Sigmoid colon (tissue), 4 donors: ENCODE data around the gene DMRT2.

Source experiments
- EP300 ChIP-seq, 4 donors: sonication (generic); formaldehyde crosslinking; IDR thresholded peaks; one replicate each; pipeline ENCODE4 v1.6.1; 2017; ENCODE audit warnings: antibody characterized with exemption in 4 of 4
- POLR2A ChIP-seq, 2 donors: fragments of 450-650 bp; IDR thresholded peaks; one replicate each; pipeline ENCODE4 v1.6.1; 2016; ENCODE audit warnings: antibody characterized with exemption in 2 of 2, mild to moderate bottlenecking in 2 of 2, moderate library complexity in 2 of 2
- POLR2AphosphoS5 ChIP-seq, 4 donors: sonication (generic); formaldehyde crosslinking; IDR thresholded peaks; one replicate each; pipeline ENCODE4 v1.6.1; 2017; ENCODE audit warnings: antibody characterized with exemption in 4 of 4
- TF ChIP-seq, protein P1 (sequence below), 4 experiments: fragments of 450-650 bp in 3 of 4; fragments of 200-600 bp in 1 of 4; IDR thresholded peaks; one replicate each; pipeline ENCODE4 v1.5.1; 2016 to 2019; ENCODE audit warnings: antibody characterized with exemption in 4 of 4, mild to moderate bottlenecking in 3 of 4, moderate library complexity in 2 of 4

DNA sequence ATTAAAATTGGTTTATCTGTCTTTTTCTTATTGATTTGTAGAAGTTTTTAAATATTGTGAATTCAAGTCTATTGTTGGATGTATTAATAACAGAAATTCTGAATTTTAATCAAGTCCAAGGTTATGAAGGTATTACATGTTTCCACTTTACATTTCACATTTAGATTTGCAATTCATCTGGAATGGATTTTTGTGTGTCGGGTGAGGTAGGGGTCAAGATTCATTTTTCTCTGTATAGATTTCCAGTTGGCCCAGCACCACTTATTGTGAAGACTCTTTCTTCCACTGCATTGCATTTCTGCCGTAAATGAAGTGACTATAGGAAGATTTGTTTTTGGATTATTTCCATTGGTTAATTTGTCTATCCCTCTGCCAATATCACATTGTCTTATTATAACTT, 35.5 kb upstream of the DMRT2 start:
- TF ChIP-seq, protein P1, sequence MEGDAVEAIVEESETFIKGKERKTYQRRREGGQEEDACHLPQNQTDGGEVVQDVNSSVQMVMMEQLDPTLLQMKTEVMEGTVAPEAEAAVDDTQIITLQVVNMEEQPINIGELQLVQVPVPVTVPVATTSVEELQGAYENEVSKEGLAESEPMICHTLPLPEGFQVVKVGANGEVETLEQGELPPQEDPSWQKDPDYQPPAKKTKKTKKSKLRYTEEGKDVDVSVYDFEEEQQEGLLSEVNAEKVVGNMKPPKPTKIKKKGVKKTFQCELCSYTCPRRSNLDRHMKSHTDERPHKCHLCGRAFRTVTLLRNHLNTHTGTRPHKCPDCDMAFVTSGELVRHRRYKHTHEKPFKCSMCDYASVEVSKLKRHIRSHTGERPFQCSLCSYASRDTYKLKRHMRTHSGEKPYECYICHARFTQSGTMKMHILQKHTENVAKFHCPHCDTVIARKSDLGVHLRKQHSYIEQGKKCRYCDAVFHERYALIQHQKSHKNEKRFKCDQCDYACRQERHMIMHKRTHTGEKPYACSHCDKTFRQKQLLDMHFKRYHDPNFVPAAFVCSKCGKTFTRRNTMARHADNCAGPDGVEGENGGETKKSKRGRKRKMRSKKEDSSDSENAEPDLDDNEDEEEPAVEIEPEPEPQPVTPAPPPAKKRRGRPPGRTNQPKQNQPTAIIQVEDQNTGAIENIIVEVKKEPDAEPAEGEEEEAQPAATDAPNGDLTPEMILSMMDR (IDR thresholded peaks at IDR 0.05): no peak
- TF ChIP-seq POLR2AphosphoS5 (IDR thresholded peaks at IDR 0.05) (no peak), POLR2A (IDR thresholded peaks at IDR 0.05) (no peak), EP300 (IDR thresholded peaks at IDR 0.05) (no peak)
